Small intestine (tissue), 7 donors: Measurements from ENCODE around the gene KRT73. TPM values are rescaled to one million over a fixed set of nuclear protein-coding genes. Genes with fewer than 3 reads are reported as not detected.
A peak's percentile ranks its signal among the peaks of the same experiment; 100 is the strongest.

Experiments used
- DNase-seq, 2 donors: peaks; one replicate each; pipeline versions ENCODE4 v3.0.0 to v3.0.0-alpha.2; 2013
- FAIRE-seq: peaks from 2 replicates; lab custom pipeline; 2012; peaks lifted over from hg19 to GRCh38; lab: Jason Lieb, UNC
- H3K27ac ChIP-seq, 3 donors: one replicate each; pipeline ENCODE4 v1.5.1; 2013; ENCODE audit warnings: low read length in 2 of 3, mild to moderate bottlenecking in 2 of 3, control low read depth in 1 of 3, inconsistent platforms in 1 of 3, low read depth in 1 of 3, moderate library complexity in 1 of 3
- H3K27me3 ChIP-seq, 3 donors: one replicate each; pipeline ENCODE4 v1.6.1; 2013; ENCODE audit warnings: low read length in 3 of 3, inconsistent platforms in 1 of 3; ENCODE audit not compliant: control insufficient read depth in 3 of 3, insufficient read depth in 3 of 3
- H3K36me3 ChIP-seq, 3 donors: one replicate each; pipeline ENCODE4 v1.6.1; 2013; ENCODE audit warnings: low read length in 3 of 3, inconsistent platforms in 1 of 3, low read depth in 1 of 3, mild to moderate bottlenecking in 1 of 3, moderate library complexity in 1 of 3; ENCODE audit not compliant: control insufficient read depth in 3 of 3, insufficient read depth in 2 of 3
- H3K4me1 ChIP-seq, 3 donors: one replicate each; pipeline ENCODE4 v1.6.1; 2013; ENCODE audit warnings: low read length in 2 of 3, inconsistent platforms in 1 of 3, low read depth in 1 of 3, mild to moderate bottlenecking in 1 of 3, moderate library complexity in 1 of 3; ENCODE audit not compliant: control insufficient read depth in 3 of 3, insufficient read depth in 2 of 3
- H3K4me3 ChIP-seq, 3 donors: one replicate each; pipeline ENCODE4 v1.5.1; 2013; ENCODE audit warnings: low read length in 3 of 3, control low read depth in 1 of 3, inconsistent platforms in 1 of 3, low read depth in 1 of 3, mild to moderate bottlenecking in 1 of 3, moderate library complexity in 1 of 3
- H3K9me3 ChIP-seq, 2 donors: one replicate each; pipeline ENCODE4 v1.6.1; 2013; ENCODE audit warnings: low read depth in 1 of 2, low read length in 1 of 2; ENCODE audit not compliant: control insufficient read depth in 2 of 2, insufficient read depth in 1 of 2
- WGBS, 3 donors: extraction: QIAGEN DNeasy Blood & Tissue Kit; methylation state at CpG; one replicate each; pipeline ENCODE4 v1.1.7; 2013; 5-methylcytosine and 5-hydroxymethylcytosine counted together
- polyA plus RNA-seq, 4 donors: library from polyadenylated mRNA; stranded (reverse) in 3 of 4; unstranded in 1 of 4; fragments of 200-250 nt in 3 of 4; fragments of 120-200 nt in 1 of 4; gene quantifications; one replicate each; pipeline versions ENCODE4 v1.2.1 to v1.2.3, GENCODE V29; 2013
- donor health status: healthy with polysubstance abuse.
- donor health status: control.
- donor health status: control.
- donor health status: Bipolar disorder and iron deficiency.
- donor health status: healthy.

The KRT73 gene
- polyA plus RNA-seq, 4 donors: 0.84 to 2.2 (median 1.4) TPM; not detected in 1

- Histone ChIP-seq H3K27ac (no peak overlapping the region), H3K36me3 (no peaks in the 10 kb centered on the region), H3K4me3 (no peak overlapping the region), H3K9me3 (no peaks in the 10 kb centered on the region), H3K27me3 (no peaks in the 10 kb centered on the region), H3K4me1 (peaks cover 0 to 14% (median under 1%) of the 10 kb centered on the region in 3 donors)
- no peak for DNase-seq
- FAIRE-seq: no peak
- WGBS, 3 donors: 90 to 94% (median 91%) methylated on average over 4 of the region's 4 CpGs
These were observed 14.3 kb upstream of the KRT73 start for GRCh38 chr12:52632656-52633055.

GRCh38 chr12:52631676-52632459, 13.5 kb upstream of the KRT73 start:
- no peak for FAIRE-seq
- Histone ChIP-seq H3K4me1 (peaks cover 0 to 14% (median 2%) of the 10 kb centered on the region in 3 donors), H3K27ac (no peak overlapping the region), H3K36me3 (no peaks in the 10 kb centered on the region), H3K27me3 (no peaks in the 10 kb centered on the region), H3K9me3 (no peaks in the 10 kb centered on the region), H3K4me3 (no peak overlapping the region)
- no peak for DNase-seq
- 74 to 86% (median 80%) methylated on average over 6 of the region's 6 CpGs for WGBS, 3 donors

- Histone ChIP-seq H3K4me3 (no peak overlapping the region), H3K27me3 (no peaks in the 10 kb centered on the region), H3K4me1 (peaks cover 0 to 14% (median 2%) of the 10 kb centered on the region in 3 donors), H3K9me3 (no peaks in the 10 kb centered on the region), H3K27ac (no peak overlapping the region), H3K36me3 (no peaks in the 10 kb centered on the region)
- FAIRE-seq (no peak), DNase-seq (no peak)
- WGBS, 3 donors: 51 to 69% (median 59%) methylated on average over 4 of the region's 4 CpGs
These were observed 12.9 kb upstream of the KRT73 start for GRCh38 chr12:52631264-52631663.

GRCh38 chr12:52630599-52631200, 12.3 kb upstream of the KRT73 start:
- Histone ChIP-seq H3K27ac (no peak overlapping the region), H3K36me3 (no peaks in the 10 kb centered on the region), H3K9me3 (no peaks in the 10 kb centered on the region), H3K4me1 (peaks cover 0 to 14% (median 2%) of the 10 kb centered on the region in 3 donors), H3K4me3 (no peak overlapping the region), H3K27me3 (no peaks in the 10 kb centered on the region)
- 65 to 81% (median 72%) methylated on average over 4 of the region's 4 CpGs for WGBS, 3 donors
- FAIRE-seq: no peak
- DNase-seq: no peak

GRCh38 chr12:52630008-52630500, 11.7 kb upstream of the KRT73 start:
- no peak for FAIRE-seq
- Histone ChIP-seq H3K4me1 (peaks cover 0 to 14% (median 2%) of the 10 kb centered on the region in 3 donors), H3K27ac (no peak overlapping the region), H3K9me3 (no peaks in the 10 kb centered on the region), H3K36me3 (no peaks in the 10 kb centered on the region), H3K27me3 (no peaks in the 10 kb centered on the region), H3K4me3 (no peak overlapping the region)
- DNase-seq: peak in 1 of 2 donors; percentile 35
- 64 to 69% (median 68%) methylated on average over 7 of the region's 7 CpGs for whole genome bisulfite sequencing, 3 donors

- Histone ChIP-seq H3K36me3 (no peaks in the 10 kb centered on the region), H3K27me3 (no peaks in the 10 kb centered on the region), H3K4me1 (peaks cover 0 to 14% (median 2%) of the 10 kb centered on the region in 3 donors), H3K9me3 (no peaks in the 10 kb centered on the region), H3K4me3 (no peak overlapping the region), H3K27ac (no peak overlapping the region)
- FAIRE-seq (no peak), DNase-seq (no peak)
- WGBS, 3 donors: 72 to 81% (median 77%) methylated on average over 12 of the region's 12 CpGs
These were observed 11.1 kb upstream of the KRT73 start for GRCh38 chr12:52629281-52630007.

GRCh38 chr12:52628841-52629240, 10.5 kb upstream of the KRT73 start:
- peaks cover 0 to 14% (median 2%) of the 10 kb centered on the region in 3 donors for H3K4me1 ChIP-seq
- 77 to 94% (median 78%) methylated on average over 2 of the region's 2 CpGs for WGBS, 3 donors
- H3K27me3 ChIP-seq: no peaks in the 10 kb centered on the region
- H3K4me3 ChIP-seq: no peak overlapping the region
- no peaks in the 10 kb centered on the region for H3K36me3 ChIP-seq
- no peaks in the 10 kb centered on the region for H3K9me3 ChIP-seq
- DNase-seq: no peak
- no peak for FAIRE-seq
- H3K27ac ChIP-seq: no peak overlapping the region

- Histone ChIP-seq H3K4me3 (no peak overlapping the region), H3K36me3 (no peaks in the 10 kb centered on the region), H3K27ac (no peak overlapping the region), H3K4me1 (peaks cover 0 to 14% (median 2%) of the 10 kb centered on the region in 3 donors), H3K9me3 (no peaks in the 10 kb centered on the region), H3K27me3 (no peaks in the 10 kb centered on the region)
- WGBS, 3 donors: 71 to 90% (median 82%) methylated on average over 4 of the region's 4 CpGs
- FAIRE-seq (no peak), DNase-seq (no peak)
These were observed 9.8 kb upstream of the KRT73 start for GRCh38 chr12:52628111-52628507.
